Spleen (tissue), 11 donors: ENCODE data around the gene SCFD2. TPM values are rescaled to one million over a fixed set of nuclear protein-coding genes. Genes with fewer than 3 reads are reported as not detected.

ENCODE experiments used
- DNase-seq: peaks from one replicate; pipeline ENCODE4 v3.0.0-alpha.2; 2020
- H3K27ac ChIP-seq, 8 donors: fragments of 200-600 bp; sonication (generic) in 7 of 8; 1 replicate in 4 of 8; 2 replicates in 4 of 8; pipeline versions ENCODE4 v1.5.0 to v1.8.0; 2016 to 2021; ENCODE audit warnings: inconsistent platforms in 4 of 8, mild to moderate bottlenecking in 4 of 8, moderate library complexity in 1 of 8
- H3K27me3 ChIP-seq, 7 donors: fragments of 200-600 bp; sonication (generic) in 6 of 7; replicated peaks in 1 of 7; 1 replicate in 4 of 7; 2 replicates in 3 of 7; pipeline versions ENCODE4 v1.5.0 to v1.8.0; 2016 to 2021; ENCODE audit warnings: inconsistent platforms in 3 of 7, mild to moderate bottlenecking in 1 of 7
- H3K36me3 ChIP-seq, 6 donors: fragments of 200-600 bp; sonication (generic) in 5 of 6; 1 replicate in 4 of 6; 2 replicates in 2 of 6; pipeline versions ENCODE4 v1.5.0 to v1.8.0; 2016 to 2021; ENCODE audit warnings: inconsistent platforms in 2 of 6
- H3K4me1 ChIP-seq, 6 donors: fragments of 200-600 bp; sonication (generic) in 5 of 6; 1 replicate in 3 of 6; 2 replicates in 3 of 6; pipeline versions ENCODE4 v1.5.0 to v1.8.0; 2016 to 2021; ENCODE audit warnings: inconsistent platforms in 3 of 6
- H3K4me3 ChIP-seq, 8 donors: fragments of 200-600 bp; sonication (generic) in 7 of 8; 1 replicate in 4 of 8; 2 replicates in 4 of 8; pipeline versions ENCODE4 v1.5.0 to v1.8.0; 2016 to 2021; ENCODE audit warnings: inconsistent platforms in 4 of 8, mild to moderate bottlenecking in 4 of 8, moderate library complexity in 2 of 8
- H3K9me3 ChIP-seq, 8 donors: fragments of 200-600 bp; sonication (generic) in 7 of 8; 1 replicate in 4 of 8; 2 replicates in 4 of 8; pipeline versions ENCODE4 v1.5.0 to v1.8.0; 2016 to 2021; ENCODE audit warnings: inconsistent platforms in 4 of 8
- POLR2A ChIP-seq, 3 donors: fragments of 450-650 bp; IDR thresholded peaks; one replicate each; pipeline ENCODE4 v1.5.1; 2017; ENCODE audit warnings: antibody characterized with exemption in 3 of 3, mild to moderate bottlenecking in 1 of 3
- POLR2AphosphoS5 ChIP-seq, 3 donors: sonication (generic); formaldehyde crosslinking; IDR thresholded peaks; one replicate each; pipeline ENCODE4 v1.5.1; 2017; ENCODE audit warnings: antibody characterized with exemption in 3 of 3
- whole genome bisulfite sequencing, 5 donors: extraction: QIAGEN DNeasy Blood & Tissue Kit in 3 of 5; methylation state at CpG; one replicate each; pipeline versions ENCODE4 v1.1.5 to v1.1.7; 2013 to 2018; 5-methylcytosine and 5-hydroxymethylcytosine counted together
- intact Hi-C: fragments of 100-400 bp; cut with DNase I; formaldehyde crosslinking; loops from one replicate; pipeline ENCODE4 v1.15.0; 2023; ENCODE audit warnings: low total_unique reads
- polyA plus RNA-seq, 3 donors: library from polyadenylated mRNA; stranded (reverse); fragments of 200-250 nt; gene quantifications; one replicate each; pipeline ENCODE4 v1.2.1, GENCODE V29; 2013
- total RNA-seq, 7 donors: library from RNA; depleted of rRNA in 3 of 7; stranded (reverse); fragments of >200 nt in 3 of 7; fragmentation: NEBNext Ultra II Directional in 4 of 7; extraction: Animal tissue kit (Norgen Biotek cat#: 25700) in 4 of 7; gene quantifications; one replicate each; pipeline versions ENCODE4 v1.1.0 to v1.2.1, GENCODE V29; 2016 to 2021
- TF ChIP-seq, protein P1 (sequence below), 11 experiments: fragments of 200-600 bp in 7 of 11; fragments of 450-650 bp in 4 of 11; sonication (generic) in 4 of 11; IDR thresholded peaks in 8 of 11; conservative IDR thresholded peaks in 3 of 11; 1 replicate in 7 of 11; 2 replicates in 4 of 11; pipeline versions ENCODE4 v1.4.0 to v1.8.0; 2016 to 2021; ENCODE audit warnings: antibody characterized with exemption in 11 of 11, inconsistent platforms in 4 of 11, mild to moderate bottlenecking in 1 of 11
- donor health status: healthy with polysubstance abuse.
- donor health status: DM: no; HTN: no; CAD: no; lungs with moderate emphysema.
- donor health status: DM: no; HTN: no; CAD: no.
- donor health status: Bipolar disorder and iron deficiency.
- donor health status: healthy.
- donor health status: DM: no; HTN: no; CAD: no.
- donor health status: DM: yes; HTN: yes; CAD: no.

The SCFD2 gene
- total and polyA plus RNA-seq, 10 donors: 3.6 to 42.1 (median 21.1) TPM

DNA sequence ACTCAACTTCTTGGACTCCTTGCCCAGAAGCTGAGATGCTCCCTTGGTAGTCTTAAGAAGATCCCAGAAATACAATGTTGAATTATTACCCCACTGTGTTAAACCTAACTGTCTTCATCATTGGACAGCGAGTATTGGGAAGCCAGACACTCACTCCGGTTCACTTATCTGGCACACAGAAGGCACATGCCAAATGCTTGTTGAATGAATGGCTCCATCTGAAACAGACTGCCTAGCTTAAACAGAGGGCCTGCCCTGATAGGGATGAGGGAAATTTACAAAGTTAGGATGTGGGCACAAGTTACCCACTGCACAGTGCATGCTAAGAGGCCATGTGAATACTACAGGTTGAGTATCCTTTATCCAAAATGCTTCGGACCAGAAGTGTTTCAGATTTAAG is 424.4 kb downstream of the SCFD2 start:
- no peak overlapping the region for H3K4me3 ChIP-seq
- H3K36me3 ChIP-seq: no peaks in the 10 kb centered on the region
- no peak overlapping the region for H3K27ac ChIP-seq
- no peaks in the 10 kb centered on the region for H3K4me1 ChIP-seq
- DNase-seq: no peak
- no peaks in the 10 kb centered on the region for H3K27me3 ChIP-seq
- no peaks in the 10 kb centered on the region for H3K9me3 ChIP-seq
- WGBS, 5 donors: 92 to 98% (median 94%) methylated on average over 3 of the region's 3 CpGs
- intact Hi-C loops: no loop called here
- TF ChIP-seq POLR2AphosphoS5 (IDR thresholded peaks at IDR 0.05): no peak
- TF ChIP-seq, protein P1, sequence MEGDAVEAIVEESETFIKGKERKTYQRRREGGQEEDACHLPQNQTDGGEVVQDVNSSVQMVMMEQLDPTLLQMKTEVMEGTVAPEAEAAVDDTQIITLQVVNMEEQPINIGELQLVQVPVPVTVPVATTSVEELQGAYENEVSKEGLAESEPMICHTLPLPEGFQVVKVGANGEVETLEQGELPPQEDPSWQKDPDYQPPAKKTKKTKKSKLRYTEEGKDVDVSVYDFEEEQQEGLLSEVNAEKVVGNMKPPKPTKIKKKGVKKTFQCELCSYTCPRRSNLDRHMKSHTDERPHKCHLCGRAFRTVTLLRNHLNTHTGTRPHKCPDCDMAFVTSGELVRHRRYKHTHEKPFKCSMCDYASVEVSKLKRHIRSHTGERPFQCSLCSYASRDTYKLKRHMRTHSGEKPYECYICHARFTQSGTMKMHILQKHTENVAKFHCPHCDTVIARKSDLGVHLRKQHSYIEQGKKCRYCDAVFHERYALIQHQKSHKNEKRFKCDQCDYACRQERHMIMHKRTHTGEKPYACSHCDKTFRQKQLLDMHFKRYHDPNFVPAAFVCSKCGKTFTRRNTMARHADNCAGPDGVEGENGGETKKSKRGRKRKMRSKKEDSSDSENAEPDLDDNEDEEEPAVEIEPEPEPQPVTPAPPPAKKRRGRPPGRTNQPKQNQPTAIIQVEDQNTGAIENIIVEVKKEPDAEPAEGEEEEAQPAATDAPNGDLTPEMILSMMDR (IDR thresholded peaks at IDR 0.05 in 8 of 11, conservative IDR thresholded peaks at IDR 0.05 in 3 of 11): no peak
- TF ChIP-seq POLR2A (IDR thresholded peaks at IDR 0.05): no peak

DNA sequence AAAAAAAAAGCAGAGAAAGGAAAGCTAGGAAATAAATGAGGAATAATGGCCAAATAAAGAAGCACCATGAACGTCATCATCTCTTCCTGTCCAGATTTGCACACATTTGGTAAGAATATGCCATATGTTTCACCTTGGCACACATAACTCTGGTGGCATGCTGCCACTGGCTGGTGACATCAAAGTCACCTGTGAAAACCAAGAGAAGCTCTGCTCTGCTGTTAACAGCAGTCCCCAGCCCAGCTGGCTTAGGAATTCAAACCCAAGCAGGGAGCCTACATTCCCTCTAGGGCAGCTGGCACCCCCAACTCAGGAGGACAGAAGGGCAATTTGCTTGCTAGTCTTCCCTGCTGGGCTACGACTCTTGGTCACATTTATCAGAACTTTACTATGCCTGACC is 426.1 kb downstream of the SCFD2 start:
- no peaks in the 10 kb centered on the region for H3K9me3 ChIP-seq
- H3K36me3 ChIP-seq: no peaks in the 10 kb centered on the region
- H3K27me3 ChIP-seq: no peaks in the 10 kb centered on the region
- H3K4me3 ChIP-seq: no peak overlapping the region
- 81 to 93% (median 87%) methylated on average over 2 of the region's 2 CpGs for WGBS, 5 donors
- no peak for DNase-seq
- intact Hi-C loops: no loop called here
- H3K27ac ChIP-seq: no peak overlapping the region
- no peak for TF ChIP-seq POLR2AphosphoS5 (IDR thresholded peaks at IDR 0.05)
- TF ChIP-seq, protein P1 (IDR thresholded peaks at IDR 0.05 in 8 of 11, conservative IDR thresholded peaks at IDR 0.05 in 3 of 11): no peak
- no peaks in the 10 kb centered on the region for H3K4me1 ChIP-seq

DNA sequence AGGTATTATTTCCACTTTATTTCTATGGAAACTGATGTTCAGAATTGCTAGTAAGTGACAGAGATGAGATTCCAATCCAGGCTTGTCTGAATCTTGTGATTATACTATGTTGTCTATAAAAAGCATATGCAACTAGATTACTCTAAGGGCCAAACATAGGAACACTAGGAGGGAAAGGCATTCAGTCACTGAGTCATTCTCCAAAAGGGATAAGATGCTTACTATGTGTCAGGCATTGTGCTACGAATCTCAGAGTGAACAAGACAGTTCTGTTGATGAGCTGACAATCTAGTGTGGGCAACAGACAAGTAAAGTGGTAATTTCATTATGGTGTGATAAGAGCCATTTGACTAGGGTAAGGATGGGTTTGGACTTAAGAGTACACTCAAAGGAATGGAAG is 426.5 kb downstream of the SCFD2 start:
- Histone ChIP-seq H3K27me3 (no peaks in the 10 kb centered on the region), H3K36me3 (no peaks in the 10 kb centered on the region), H3K4me1 (no peaks in the 10 kb centered on the region), H3K9me3 (no peaks in the 10 kb centered on the region), H3K27ac (no peak overlapping the region), H3K4me3 (no peak overlapping the region)
- DNase-seq: no peak
- intact Hi-C loops: no loop called here
- 78 to 100% (median 94%) methylated on average over 1 of the region's 1 CpG for WGBS, 5 donors
- TF ChIP-seq POLR2A (IDR thresholded peaks at IDR 0.05): no peak
- TF ChIP-seq, protein P1 (IDR thresholded peaks at IDR 0.05 in 8 of 11, conservative IDR thresholded peaks at IDR 0.05 in 3 of 11): no peak
- no peak for TF ChIP-seq POLR2AphosphoS5 (IDR thresholded peaks at IDR 0.05)

DNA sequence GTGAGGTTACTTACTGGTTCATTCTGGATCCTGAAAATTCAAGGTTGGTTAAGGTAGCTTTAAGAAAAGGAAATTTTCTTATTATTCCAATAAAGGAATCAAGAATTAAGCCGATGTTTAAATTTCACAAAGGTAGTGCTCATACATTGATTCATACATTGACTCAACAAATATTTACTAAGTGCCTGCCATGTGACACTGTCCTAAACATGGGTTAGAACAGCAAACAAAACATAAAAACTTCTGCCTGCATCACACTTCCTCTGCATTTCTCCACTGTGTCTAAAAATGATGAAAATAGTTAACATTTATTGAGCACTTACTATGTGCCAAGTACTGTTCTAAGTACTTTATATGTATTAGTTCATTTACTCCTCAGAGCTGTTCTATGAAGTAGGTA is 428.0 kb downstream of the SCFD2 start:
- TF ChIP-seq POLR2AphosphoS5 (IDR thresholded peaks at IDR 0.05): no peak
- TF ChIP-seq, protein P1 (IDR thresholded peaks at IDR 0.05 in 8 of 11, conservative IDR thresholded peaks at IDR 0.05 in 3 of 11): no peak
- no peak for TF ChIP-seq POLR2A (IDR thresholded peaks at IDR 0.05)
- DNase-seq: no peak
- intact Hi-C loops: no loop called here

More for the DNA sequence above, 428.0 kb downstream of the SCFD2 start:
- Histone ChIP-seq H3K4me1 (no peaks in the 10 kb centered on the region), H3K27me3 (no peaks in the 10 kb centered on the region), H3K27ac (no peak overlapping the region), H3K9me3 (no peaks in the 10 kb centered on the region), H3K4me3 (no peak overlapping the region), H3K36me3 (no peaks in the 10 kb centered on the region)
- 92 to 100% (median 97%) methylated on average over 1 of the region's 1 CpG for WGBS, 5 donors
